ENCODE results near the gene WDFY4.

WDFY4 gene

DNA sequence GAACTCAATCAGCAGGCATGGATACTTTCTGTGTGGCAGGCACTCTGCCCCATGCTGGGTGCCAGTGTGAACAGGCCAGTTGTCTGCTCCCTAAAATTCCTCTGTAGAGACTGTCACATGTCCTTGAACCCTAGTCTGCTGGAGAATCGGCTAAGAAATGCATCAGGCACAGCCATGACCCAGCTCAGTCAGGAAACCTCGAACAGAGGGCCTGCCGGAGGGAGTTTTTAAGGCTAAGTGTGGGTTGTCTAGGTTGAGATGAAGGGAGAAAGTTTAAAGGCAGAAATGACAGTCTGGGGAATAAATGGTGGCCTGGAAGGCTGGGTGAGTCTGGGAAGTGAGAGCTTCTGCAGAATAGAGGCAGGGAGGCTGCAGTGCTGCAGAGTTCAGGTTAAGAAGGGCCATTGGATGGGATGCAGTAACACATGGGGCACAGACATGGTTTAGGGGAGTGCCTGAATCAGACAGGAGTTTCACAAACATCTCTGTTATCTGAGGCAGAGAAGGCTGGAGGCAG, 45.3 kb downstream of the WDFY4 start:
- H3K9me3 ChIP-seq (ENCODE audit: severe bottlenecking) = no peaks in the 10 kb centered on the region
- H3K4me3 ChIP-seq (ENCODE audit: low read depth, low read length) = no peak overlapping the region
- peaks cover 22% of the 10 kb centered on the region for H3K27me3 ChIP-seq (ENCODE audit: insufficient read depth, low read depth, severe bottlenecking)
- no peak for DNase-seq
- H3K27ac ChIP-seq = no peak overlapping the region
- TF ChIP-seq, protein P1, sequence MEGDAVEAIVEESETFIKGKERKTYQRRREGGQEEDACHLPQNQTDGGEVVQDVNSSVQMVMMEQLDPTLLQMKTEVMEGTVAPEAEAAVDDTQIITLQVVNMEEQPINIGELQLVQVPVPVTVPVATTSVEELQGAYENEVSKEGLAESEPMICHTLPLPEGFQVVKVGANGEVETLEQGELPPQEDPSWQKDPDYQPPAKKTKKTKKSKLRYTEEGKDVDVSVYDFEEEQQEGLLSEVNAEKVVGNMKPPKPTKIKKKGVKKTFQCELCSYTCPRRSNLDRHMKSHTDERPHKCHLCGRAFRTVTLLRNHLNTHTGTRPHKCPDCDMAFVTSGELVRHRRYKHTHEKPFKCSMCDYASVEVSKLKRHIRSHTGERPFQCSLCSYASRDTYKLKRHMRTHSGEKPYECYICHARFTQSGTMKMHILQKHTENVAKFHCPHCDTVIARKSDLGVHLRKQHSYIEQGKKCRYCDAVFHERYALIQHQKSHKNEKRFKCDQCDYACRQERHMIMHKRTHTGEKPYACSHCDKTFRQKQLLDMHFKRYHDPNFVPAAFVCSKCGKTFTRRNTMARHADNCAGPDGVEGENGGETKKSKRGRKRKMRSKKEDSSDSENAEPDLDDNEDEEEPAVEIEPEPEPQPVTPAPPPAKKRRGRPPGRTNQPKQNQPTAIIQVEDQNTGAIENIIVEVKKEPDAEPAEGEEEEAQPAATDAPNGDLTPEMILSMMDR (IDR thresholded peaks at IDR 0.05; ENCODE audit: low read depth, low read length) = no peak
- H3K36me3 ChIP-seq = no peaks in the 10 kb centered on the region

DNA sequence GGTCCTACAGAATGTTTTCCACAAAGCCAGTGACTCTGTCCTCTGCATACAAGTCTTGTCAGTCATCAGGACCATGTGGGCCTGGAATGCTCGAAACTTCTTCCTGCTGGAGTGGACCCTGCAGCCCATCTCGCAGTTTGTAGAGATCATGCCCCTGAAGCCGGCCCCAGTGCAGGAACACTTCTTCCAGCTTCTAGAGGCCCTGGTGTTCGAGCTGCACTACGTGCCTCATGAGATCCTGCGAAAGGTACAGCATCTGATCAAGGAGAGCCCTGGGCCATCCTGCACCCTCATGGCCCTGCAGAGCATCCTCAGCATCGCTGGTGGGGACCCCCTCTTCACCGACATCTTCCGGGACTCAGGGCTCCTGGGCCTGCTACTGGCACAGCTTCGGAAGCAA, 46.5 kb downstream of the WDFY4 start:
- no peak for DNase-seq
- TF ChIP-seq, protein P1 (IDR thresholded peaks at IDR 0.05; ENCODE audit: low read depth, low read length) = no peak
- H3K36me3 ChIP-seq = no peaks in the 10 kb centered on the region
- no peaks in the 10 kb centered on the region for H3K9me3 ChIP-seq (ENCODE audit: severe bottlenecking)
- H3K4me3 ChIP-seq (ENCODE audit: low read depth, low read length) = no peak overlapping the region
- H3K27ac ChIP-seq = no peak overlapping the region
- peaks cover 20% of the 10 kb centered on the region for H3K27me3 ChIP-seq (ENCODE audit: insufficient read depth, low read depth, severe bottlenecking)

DNA sequence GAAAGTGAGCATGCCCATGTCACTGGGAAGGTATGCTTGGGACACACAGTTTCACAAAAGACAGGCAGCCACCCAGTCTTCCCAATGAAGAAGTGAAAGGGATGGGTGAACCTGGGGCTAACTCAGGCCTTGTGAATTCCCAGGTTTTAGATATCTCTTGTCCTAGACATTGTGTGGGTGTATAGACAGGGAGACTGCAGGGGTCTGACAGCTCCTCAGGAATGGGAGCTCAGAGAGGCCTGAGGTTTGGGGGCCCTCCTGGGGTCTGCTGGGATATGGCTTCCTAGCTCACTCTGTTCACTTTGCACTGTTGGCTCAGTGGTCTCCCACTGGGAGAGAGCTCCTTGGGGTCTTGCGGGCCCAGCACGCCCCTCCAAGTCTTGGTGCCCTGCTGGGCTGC, 47.0 kb downstream of the WDFY4 start:
- H3K9me3 ChIP-seq (ENCODE audit: severe bottlenecking) = no peaks in the 10 kb centered on the region
- TF ChIP-seq, protein P1 (IDR thresholded peaks at IDR 0.05; ENCODE audit: low read depth, low read length) = no peak
- H3K27ac ChIP-seq = no peak overlapping the region
- H3K36me3 ChIP-seq = no peaks in the 10 kb centered on the region
- no peak overlapping the region for H3K4me3 ChIP-seq (ENCODE audit: low read depth, low read length)
- DNase-seq = no peak
- peaks cover 20% of the 10 kb centered on the region for H3K27me3 ChIP-seq (ENCODE audit: insufficient read depth, low read depth, severe bottlenecking)

DNA sequence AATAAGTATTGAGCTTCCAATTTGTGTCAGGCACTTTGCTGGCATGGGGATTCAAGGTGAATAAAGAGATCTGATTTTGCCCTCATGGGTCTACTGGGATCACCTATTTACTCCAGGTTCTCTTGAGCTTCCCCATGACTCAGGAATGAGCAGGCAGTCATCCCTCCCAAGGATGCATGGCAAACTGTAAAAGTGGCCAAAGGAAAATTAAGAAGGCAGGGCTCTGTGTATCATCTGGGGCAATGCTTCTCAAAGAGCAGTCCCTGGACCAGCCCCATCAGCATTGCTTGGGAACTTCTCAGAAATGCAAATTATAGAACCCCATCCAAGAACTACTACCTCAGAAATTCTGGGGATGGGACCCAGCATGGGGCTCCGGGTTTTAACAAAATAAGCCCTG, 48.7 kb downstream of the WDFY4 start:
- Histone ChIP-seq H3K9me3 (ENCODE audit: severe bottlenecking) (no peaks in the 10 kb centered on the region), H3K36me3 (no peaks in the 10 kb centered on the region), H3K27me3 (ENCODE audit: insufficient read depth, low read depth, severe bottlenecking) (peaks cover 18% of the 10 kb centered on the region), H3K4me3 (ENCODE audit: low read depth, low read length) (no peak overlapping the region), H3K27ac (no peak overlapping the region)
- no peak for DNase-seq
- TF ChIP-seq, protein P1 (IDR thresholded peaks at IDR 0.05; ENCODE audit: low read depth, low read length) = no peak

DNA sequence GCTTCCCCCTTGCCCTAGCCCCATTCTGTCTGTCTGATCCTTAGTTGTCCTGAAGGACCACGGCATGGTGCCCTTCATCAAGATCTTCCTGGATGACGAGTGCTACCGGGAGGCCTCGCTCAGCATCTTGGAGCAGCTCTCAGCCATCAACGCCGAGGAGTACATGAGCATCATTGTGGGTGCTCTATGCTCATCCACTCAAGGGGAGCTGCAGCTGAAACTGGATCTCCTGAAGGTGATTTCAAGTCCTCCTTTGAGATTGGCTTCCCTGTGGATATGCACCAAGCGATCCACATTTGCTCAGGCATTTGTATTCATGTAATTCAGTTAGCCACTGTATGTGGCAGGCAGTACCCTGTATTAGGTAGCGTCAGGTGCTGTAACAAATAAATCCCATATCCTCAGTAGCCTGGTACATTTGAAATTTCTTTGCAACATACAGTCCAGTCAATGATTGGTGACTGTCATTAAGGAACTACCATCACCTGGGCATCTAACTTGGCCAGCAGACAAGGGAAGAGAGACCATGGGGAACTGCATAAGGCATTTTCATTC, 51.2 kb downstream of the WDFY4 start:
- peaks cover 19% of the 10 kb centered on the region for H3K27me3 ChIP-seq (ENCODE audit: insufficient read depth, low read depth, severe bottlenecking)
- DNase-seq = no peak
- no peaks in the 10 kb centered on the region for H3K36me3 ChIP-seq
- TF ChIP-seq, protein P1 (IDR thresholded peaks at IDR 0.05; ENCODE audit: low read depth, low read length) = no peak
- no peak overlapping the region for H3K4me3 ChIP-seq (ENCODE audit: low read depth, low read length)
- H3K9me3 ChIP-seq (ENCODE audit: severe bottlenecking) = no peaks in the 10 kb centered on the region
- no peak overlapping the region for H3K27ac ChIP-seq

DNA sequence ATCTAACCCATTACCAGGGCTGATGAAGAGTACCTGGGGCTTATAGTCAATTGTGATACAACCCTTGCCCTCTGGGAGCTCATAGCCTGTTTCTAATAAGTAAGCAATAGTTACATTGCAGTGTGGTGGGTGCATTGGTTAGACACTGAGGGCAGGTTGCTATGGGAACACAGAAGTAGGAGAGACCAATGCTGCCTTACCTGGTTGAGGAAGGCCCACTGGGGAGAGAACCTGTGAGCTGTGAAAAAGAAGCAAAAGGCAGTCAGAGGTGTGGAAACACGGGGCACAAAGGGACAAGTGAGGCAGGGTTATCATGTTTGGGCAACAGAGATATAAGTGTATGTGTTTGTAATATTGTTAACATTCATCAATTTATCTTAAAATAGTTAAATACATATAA, 51.9 kb downstream of the WDFY4 start:
- Histone ChIP-seq H3K36me3 (no peaks in the 10 kb centered on the region), H3K4me3 (ENCODE audit: low read depth, low read length) (no peak overlapping the region)

More for the DNA sequence above, 51.9 kb downstream of the WDFY4 start:
- no peak overlapping the region for H3K27ac ChIP-seq
- peaks cover 15% of the 10 kb centered on the region for H3K27me3 ChIP-seq (ENCODE audit: insufficient read depth, low read depth, severe bottlenecking)
- no peaks in the 10 kb centered on the region for H3K9me3 ChIP-seq (ENCODE audit: severe bottlenecking)
- DNase-seq = no peak
- TF ChIP-seq, protein P1 (IDR thresholded peaks at IDR 0.05; ENCODE audit: low read depth, low read length) = no peak
